ENCODE results near the gene EHMT1.
A peak's percentile ranks its signal among the peaks of the same experiment; 100 is the strongest.
"Not testable (repeated sequence)": the region's sequence is repeated elsewhere in the genome, so short reads cannot be mapped to it uniquely, and the experiment has no call there.

Gene EHMT1

DNA sequence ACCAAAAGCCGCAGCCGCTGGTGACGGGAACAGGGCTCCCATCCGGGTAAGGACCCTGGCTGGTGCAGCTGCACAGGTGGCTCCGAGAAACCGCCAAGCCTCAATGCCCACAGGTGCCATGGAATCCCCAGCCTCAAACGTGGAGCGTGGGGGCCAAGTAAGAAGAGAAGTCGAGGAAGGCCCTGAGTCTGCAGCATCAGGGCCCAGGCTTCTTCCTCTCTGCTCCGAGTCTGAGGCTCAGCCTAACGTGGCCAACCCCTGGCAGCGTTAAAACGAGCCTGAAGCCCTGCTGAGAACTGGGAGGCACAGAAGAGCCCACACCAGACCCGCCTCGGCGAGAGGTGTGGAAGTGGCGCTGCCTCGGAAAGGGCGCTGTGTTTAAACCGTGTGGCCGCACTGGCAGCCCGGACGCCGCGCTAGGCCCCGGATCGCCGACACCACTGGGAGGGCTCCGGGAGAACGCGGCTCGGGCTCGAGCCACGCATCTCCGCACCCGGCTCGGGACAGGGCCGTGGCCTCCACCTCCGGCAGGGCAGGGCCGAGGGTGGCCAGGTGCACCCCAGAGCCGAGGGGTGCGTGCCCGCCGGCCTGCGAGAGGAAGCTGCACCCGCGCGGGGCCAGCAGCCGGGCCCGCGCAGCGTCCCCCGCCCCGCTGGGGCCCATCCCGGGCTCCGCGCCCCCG lies 29.2 kb upstream of the EHMT1 start:
- peak; percentile 34 for DNase-seq (ENCODE audit: low read depth, low spot score)
- peak overlapping the region; percentile 73 for H3K4me3 ChIP-seq (ENCODE audit: low read length)

DNA sequence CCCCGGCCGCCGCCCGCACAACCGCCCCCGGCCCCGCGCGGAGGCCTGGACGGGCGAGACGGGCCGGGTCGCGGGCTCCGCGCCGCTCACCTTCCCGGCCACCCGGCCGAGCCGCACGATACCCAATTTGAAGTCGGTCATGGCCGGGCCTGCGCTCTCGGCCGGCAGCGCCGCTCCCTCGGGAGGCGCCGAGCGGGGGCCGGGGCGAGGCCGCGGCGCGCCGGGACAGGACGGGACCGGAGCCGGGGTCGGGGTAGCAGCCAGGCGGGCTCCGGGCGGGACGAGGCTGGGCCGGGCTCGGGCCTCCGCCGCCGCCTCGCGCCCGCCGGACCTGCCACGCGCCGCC lies 28.7 kb upstream of the EHMT1 start:
- H3K4me3 ChIP-seq (ENCODE audit: low read length) = peak overlapping the region; percentile 73
- DNase-seq (ENCODE audit: low read depth, low spot score) = no peak

DNA sequence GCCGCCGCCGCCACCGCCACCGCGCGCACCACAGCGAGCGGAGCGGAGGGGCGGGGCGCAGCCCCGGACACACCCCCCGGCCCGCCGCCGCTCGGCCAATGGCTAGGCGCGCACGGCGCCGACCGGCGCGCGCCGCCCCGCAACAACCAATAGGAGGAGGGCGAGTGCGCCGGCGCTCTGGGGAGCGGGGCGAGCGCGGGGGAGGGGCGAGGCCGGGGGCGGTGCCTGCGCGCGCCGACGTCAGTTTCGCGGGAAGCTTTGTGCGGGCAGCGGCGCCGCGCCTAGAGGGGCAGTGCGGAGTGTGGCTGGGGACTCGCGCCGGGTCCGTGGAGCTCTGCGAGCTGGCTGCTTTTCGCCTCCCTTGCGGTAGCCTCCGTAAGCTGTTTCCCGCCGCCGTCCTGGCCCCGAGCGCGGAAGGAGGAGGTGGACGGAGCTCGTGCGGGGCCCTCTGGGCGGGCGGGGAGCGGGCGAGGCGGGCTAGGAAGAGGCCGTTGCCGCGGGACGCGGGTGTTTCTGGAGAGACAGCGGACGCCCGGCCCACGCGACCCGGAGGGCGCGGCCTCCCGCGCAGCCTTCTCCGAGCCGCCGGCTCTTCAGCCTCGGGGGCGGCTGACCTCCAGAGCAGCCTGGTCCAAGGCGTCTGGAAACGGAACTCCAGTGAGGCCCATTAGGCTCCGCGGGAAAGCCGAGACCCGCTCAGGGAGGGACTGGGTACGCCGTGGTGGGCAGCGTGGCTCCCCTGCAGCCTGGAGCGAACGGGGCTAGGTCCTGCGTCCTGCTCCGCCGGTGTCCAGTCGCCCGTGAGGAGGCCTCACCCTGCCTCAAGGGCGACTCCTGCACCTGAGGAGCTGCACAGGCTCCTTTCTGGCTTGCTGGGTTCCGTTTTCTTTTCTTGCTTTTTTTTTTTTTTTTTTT lies 28.1 kb upstream of the EHMT1 start, which contains the start of gene ZMYND19:
TSS of gene ZMYND19 (minus strand) at position 44 of the 915 bp plus-strand sequence. CDS start 249 bp downstream, outside the sequence.
- peak; percentile 69 for DNase-seq (ENCODE audit: low read depth, low spot score)
- H3K4me3 ChIP-seq (ENCODE audit: low read length) = peak within 1 kb of the TSS; percentile 73

DNA sequence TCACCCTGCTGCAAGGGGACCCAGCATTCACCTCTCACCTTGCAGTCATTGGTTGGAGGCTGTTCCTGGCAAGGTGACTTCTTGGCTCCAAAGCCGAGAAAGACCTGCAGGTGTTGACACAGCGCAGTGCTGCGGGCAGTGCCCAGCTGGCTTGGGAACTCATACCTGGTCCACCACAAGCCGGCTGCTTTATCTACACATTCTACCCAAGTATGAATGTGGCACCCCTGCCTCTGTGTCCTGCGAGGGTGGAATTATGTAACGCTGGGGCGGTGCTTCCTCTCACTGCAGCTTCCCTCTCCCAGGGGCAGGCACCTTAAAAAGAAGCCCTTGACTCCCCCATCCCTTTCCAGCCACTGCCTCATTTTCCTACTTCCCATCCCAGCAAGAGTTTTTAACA lies 26.0 kb upstream of the EHMT1 start:
- H3K4me3 ChIP-seq (ENCODE audit: low read length) = no peak overlapping the region
- DNase-seq (ENCODE audit: low read depth, low spot score) = no peak

DNA sequence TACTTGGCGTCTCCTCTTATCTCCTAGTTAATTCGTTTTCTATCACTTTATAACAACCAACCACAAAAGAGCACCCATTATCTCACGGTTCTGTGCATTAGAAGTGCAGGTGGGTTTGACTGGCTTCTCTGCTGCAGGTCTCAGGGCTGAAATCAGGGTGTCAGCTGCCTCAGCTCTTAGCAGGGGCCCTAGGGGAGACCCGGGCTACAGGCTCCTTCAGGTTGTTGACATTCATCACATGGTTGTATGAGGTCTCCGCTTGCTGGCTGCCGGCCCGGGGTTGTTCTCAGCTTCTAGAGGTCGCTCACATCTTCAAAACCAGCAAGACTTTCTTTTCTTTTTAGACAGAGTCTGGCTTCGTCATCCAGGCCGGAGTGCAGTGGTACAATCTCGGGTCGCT lies 25.6 kb upstream of the EHMT1 start:
- DNase-seq (ENCODE audit: low read depth, low spot score) = no peak
- H3K4me3 ChIP-seq (ENCODE audit: low read length) = no peak overlapping the region

DNA sequence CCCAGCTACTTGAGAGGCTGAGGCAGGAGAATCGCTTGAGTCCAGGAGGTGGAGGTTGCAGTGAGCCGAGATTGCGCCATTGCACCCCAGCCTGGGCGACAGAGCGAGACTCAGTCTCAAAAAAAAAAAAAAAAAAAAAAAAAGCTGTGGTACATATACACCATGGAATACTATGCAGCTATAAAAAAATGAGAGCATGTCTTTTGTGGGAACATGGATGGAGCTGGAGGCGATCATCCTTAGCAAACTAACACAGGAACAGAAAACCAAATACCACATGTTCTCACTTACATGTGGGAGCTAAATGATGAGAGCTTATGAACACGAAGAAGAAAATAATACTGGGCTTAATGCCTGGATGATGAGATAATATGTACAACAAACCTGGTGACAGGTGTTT lies 22.2 kb upstream of the EHMT1 start:
- DNase-seq (ENCODE audit: low read depth, low spot score); H3K4me3 ChIP-seq (ENCODE audit: low read length): not testable (repeated sequence)

DNA sequence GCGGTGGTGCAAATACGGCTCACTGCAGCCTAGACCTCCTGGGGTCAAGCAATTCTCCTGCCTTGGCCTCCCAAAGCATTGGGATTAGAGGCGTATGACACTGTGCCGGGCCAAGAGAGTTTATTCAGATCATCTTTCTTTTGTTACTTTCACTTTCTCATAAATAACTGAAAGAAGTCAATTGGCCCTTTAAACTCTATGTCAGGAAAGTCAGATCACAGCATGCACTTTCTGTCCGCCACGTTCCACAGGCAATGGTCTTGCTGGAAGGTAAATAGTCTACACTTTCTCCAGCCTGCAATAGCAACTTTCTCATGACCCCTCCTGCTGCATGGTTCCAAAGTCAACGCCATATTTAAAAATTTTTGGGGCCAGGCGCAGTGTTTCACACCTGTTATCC lies 19.9 kb upstream of the EHMT1 start:
- DNase-seq (ENCODE audit: low read depth, low spot score) = no peak
- H3K4me3 ChIP-seq (ENCODE audit: low read length) = no peak overlapping the region

DNA sequence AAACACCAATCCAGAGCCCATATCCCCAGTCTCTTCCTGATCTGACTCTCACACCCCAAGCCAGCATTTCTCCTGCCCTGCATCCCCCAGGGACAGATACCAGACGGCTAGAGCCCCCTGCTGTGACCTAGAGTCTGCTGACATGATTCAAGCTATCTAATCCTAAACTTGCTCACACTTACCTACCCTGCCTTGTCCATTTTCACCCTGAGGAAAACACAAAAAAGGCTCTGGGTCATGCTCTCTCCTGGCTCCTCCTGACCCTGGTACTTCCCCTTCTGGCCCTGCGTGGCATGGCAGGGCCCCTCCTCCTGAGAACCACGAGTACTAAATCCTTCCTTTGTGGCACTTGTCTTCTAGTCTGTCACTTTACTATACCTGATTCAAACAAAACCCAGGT lies 16.1 kb upstream of the EHMT1 start:
- no peak for DNase-seq (ENCODE audit: low read depth, low spot score)
- H3K4me3 ChIP-seq (ENCODE audit: low read length) = no peak overlapping the region

DNA sequence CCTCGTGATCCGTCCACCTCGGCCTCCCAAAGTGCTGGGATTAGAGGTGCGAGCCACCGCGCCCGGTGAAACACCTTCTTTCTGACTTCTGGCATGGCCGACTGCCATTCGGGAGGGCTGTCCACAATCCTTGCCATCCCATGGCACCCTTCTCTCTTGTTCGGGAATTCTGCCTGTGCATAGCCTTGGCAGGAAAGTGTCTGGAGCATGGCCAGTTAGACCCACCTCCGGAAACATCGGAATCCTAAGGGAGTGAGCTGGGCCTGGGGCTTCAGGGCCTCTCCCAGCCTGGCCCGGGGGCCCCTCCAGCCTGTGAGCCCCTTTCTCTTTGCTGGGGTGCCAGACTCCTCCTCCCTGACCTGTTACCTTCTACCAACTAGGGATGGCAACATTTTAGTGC lies 14.9 kb upstream of the EHMT1 start:
- no peak overlapping the region for H3K4me3 ChIP-seq (ENCODE audit: low read length)
- DNase-seq (ENCODE audit: low read depth, low spot score) = no peak

DNA sequence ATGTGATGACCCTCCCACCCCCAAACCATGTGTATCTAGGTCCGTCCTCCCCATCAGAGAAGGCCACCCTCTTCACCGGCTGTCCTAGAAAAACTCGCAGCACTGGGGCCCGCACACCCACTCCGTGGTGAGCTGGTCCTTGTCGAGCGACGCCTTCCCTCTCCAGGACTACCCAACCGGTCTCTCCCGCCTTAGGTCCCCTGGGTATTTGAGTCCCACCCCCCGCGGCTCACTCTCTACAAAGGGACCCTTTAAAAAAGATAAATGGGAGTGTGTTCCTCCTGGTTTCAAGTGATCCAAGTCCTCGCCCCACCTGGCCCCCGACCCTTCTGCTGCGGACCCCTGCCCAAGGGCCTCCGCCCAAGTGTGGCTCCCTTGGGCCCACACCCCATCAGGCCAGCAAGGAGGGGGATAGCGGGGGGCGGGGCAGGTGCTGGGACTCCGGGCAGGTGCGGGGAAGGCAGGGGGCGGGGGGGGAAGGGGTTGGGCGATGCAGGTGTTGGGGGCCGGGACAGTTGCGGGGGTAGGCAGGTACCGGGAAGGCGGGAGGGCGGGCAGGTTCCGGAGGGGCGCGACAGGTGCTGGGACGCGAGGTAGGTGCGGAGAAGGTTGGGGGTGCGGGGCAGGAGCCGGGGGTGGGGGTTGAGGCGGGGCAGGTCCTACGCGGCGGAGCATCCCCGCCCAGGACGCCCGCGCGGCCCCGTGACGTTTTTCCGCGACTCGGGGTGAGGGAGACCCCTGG lies 14.3 kb upstream of the EHMT1 start:
- DNase-seq (ENCODE audit: low read depth, low spot score) = no peak
- peak overlapping the region; percentile 38 for H3K4me3 ChIP-seq (ENCODE audit: low read length)

DNA sequence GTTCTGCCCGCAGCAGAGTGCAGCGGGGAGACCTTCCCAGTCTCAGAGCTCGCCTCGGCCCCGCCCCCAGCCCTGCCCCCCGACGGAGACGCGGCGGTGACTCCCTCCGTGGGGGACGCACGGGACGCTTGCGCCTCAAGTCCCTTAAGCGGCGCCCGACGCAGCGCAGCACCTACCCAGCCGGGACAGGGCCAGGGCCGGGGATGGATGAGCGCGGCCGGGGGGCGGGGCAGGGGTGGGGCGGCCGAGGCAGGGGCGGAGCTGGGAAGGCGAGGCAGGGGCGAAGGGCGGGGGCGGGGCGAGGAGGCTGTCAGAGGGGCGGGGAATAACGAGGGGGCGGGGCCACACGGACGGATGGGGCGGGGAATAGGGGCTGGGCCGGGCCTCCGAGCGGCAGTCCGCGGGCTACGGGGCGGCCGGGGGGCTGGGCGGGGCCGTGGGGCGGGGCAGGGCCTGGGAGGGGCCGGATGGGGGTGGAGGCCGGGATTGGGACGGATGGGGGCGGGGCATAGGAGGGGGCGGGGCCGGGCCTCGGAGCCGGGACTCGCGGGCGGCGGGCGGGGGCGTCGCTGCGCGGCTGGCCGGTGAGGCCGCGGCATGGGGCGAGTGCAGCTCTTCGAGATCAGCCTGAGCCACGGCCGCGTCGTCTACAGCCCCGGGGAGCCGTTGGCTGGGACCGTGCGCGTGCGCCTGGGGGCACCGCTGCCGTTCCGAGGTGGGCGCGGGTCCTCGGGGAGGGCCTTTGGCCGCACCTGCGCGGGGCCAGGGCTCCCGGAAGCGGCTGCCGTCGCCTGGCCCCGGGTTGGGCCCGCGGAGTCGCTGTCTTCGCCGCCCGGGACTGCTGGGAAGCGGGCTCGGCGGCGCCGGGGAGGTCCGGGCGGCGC lies 13.4 kb upstream of the EHMT1 start, which contains the start of gene ARRDC1:
TSS of gene ARRDC1 (plus strand) at position 566 of the 884 bp plus-strand sequence. CDS start at position 598, 32 bp downstream.
- peak within 1 kb of the TSS; percentile 57 for H3K4me3 ChIP-seq (ENCODE audit: low read length)
- DNase-seq (ENCODE audit: low read depth, low spot score) = peak; percentile 89

DNA sequence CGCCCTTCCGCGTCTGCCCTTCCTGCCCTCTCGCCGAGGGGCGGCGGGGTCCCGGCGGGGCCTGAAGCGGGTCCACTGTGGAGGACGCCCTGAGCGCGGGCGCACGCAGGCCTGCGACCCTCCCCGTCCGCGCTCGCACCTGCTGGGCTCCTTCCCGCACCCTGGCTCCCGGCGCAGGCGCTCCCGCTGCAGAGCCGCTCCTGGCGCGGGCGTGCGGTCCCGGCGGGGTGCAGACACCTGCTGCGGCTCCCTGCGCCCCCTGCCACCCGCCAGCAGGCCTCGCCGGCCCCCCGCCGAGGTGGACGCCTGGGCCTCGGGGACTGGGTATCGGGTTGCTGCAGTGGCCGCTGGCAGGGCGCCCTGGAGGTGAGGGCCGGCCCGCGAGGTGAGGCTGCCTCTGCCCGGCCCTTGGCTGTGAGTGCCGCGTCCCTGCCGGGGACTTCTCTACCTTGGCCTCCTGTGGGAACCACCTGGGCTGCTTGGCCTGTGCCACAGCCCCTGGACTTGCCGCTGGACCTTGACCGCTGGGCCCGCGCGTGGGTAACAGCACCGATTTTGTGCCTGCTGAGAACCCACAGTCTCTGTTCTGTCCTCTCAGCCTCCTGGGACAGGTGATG lies 12.7 kb upstream of the EHMT1 start:
- no peak for DNase-seq (ENCODE audit: low read depth, low spot score)
- H3K4me3 ChIP-seq (ENCODE audit: low read length) = peak overlapping the region; percentile 57

DNA sequence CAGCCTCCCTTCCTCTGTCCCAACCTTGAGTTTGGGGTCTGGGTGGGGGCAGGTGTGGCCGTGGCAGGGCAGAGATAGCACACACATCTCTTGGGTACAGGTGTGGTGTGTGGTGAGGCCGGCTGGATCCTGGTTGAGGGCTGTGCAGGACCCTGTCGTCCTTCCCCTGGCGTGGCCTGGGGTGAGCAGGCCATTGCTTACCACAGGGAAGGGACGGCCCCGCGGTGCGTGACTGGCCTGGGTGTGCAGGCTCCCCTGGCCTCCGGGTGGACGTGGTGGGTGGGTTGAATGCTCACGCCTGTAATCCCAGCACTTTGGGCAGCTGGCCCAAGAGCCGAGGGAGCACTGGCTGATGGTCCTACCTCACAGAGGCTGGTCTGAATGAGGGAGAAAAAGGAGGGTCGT lies 12.1 kb upstream of the EHMT1 start:
- no peak overlapping the region; the same call in 1 of the 2 replicates for H3K4me3 ChIP-seq (ENCODE audit: low read length)
- no peak for DNase-seq (ENCODE audit: low read depth, low spot score)

DNA sequence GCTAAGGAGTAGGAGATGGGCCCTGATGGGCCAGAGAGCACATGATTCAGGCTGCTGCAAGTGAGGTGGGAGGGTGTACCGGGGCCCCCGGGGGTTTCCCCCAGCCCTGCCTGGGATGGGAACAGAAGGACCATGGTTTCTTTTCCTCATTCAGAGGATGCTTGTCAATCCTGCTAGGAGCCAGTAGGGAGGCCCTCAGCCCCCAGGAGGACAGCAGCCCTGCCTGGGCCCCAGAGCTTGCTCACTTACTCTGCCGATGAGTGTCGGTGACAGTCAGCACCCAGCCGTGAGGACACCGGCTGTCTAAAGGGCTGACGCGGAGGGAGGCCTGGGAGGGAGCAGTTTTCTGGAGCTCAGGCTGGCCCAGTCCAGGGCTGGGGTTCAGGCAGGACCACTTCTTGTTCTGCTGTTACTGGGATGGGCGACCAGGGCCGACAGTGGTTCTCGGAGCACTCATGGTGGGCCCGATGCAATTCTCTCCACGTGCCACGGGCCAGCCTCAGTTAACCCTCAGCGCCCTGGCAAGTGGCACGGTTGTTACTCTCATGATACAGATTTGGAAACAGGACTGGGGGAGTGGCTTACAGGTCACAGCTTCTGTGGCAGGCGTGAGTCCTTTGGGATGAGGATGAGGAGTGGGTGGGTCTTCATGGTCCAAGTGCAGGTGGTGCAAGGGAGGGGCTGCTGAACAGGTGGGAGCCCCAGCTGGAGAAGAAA lies 11.5 kb upstream of the EHMT1 start:
- no peak overlapping the region for H3K4me3 ChIP-seq (ENCODE audit: low read length)
- DNase-seq (ENCODE audit: low read depth, low spot score) = no peak

DNA sequence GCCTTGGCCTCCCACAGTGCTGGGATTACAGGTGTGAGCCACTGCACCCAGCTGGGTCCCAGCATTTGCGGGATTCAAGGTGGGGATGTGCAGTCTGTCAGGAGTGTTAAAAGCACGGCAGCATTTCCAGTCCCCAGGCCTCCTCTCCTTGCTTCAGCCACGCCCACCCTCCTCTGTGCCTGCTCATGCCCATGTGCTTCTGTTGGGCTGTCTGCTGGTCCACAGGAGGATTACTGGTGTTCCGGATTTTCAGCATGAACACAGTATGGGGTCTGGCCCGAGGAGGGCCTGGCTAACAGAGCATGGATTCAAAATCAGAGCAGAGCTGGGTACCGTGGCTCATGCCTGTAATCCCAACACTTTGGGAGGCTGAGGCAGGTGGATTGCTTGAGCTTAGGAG lies 7.9 kb upstream of the EHMT1 start:
- DNase-seq (ENCODE audit: low read depth, low spot score) = no peak
- H3K4me3 ChIP-seq (ENCODE audit: low read length) = no peak overlapping the region

DNA sequence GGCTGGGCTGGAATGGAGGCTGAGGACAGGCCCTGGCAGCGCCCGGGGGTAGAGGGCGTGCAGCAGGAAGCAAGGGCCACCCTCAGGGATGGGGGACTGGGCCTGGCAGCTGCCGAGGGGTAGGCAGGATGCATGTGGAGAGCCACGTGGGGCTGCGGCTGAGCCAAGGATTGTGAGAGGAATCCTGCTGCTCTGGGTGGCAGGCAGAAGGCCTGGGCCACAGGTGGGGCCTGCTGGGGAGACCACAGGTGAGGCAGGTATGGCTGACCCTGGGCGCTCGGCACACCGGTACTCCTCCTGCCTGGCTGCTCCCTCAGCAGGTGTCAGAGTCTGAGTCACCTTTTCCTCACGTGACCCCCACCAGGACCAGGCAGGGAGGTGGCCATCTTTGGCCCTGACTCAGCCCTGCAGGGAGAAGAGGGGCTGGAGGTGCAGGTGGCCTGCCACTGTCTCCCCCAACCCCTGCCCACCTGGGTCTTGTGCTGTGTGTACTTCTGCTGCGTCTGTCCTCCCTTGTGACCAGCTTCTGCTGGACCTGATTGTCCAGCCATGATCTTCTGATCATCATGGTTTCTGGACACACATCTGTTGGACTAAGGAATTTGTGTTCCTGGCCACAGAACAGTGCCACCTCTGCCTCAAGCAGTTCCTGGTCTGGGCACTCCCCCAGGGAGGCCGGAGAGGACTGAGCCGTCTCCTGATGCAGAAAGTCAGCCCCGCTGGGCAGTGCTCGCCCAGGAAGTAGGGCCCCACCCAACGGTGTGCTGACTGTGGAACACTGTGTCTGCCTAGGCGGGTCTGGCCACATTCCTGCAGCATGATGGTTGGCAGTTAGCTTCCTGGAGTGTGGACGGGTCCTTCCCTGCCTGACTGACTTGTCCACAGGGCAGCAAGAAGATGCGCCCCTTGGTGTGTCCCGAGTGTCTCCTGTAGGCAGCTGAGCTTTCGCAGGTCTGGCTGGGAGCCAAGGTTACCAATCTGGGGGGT lies 6.9 kb upstream of the EHMT1 start:
- no peak overlapping the region for H3K4me3 ChIP-seq (ENCODE audit: low read length)
- no peak for DNase-seq (ENCODE audit: low read depth, low spot score)

DNA sequence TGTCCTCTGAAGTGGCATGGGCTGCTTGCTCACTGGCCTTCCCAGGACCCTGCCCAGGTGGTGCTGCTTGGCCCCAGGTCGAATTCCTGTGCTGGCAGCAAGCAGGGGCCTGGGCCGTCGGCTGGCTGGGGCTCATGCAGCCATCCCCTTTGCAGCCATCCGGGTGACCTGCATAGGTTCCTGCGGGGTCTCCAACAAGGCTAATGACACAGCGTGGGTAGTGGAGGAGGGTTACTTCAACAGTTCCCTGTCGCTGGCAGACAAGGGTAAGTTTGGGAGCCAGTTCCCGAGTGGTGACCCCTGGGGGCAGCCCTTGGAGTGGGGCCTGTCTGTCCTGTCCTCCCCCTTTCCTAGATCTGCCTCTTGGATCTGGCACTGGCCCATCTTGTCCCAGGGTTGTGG lies 6.1 kb upstream of the EHMT1 start:
- no peak overlapping the region for H3K4me3 ChIP-seq (ENCODE audit: low read length)
- DNase-seq (ENCODE audit: low read depth, low spot score) = no peak

Measured in Jurkat, Clone E6-1 (cell line).